COR-L47 (cell line): Measurements from ENCODE around the gene RMND5B.
"Not testable (repeated sequence)": the region's sequence is repeated elsewhere in the genome, so short reads cannot be mapped to it uniquely, and the experiment has no call there.

Source experiments
- DNase-seq: peaks from one replicate; lab custom pipeline; 2025; lab: John Stamatoyannopoulos, UW

RMND5B gene

GRCh38 chr5:178130234-178130575 lies 609 bp upstream of the RMND5B start:
- not testable (repeated sequence) for DNase-seq

DNA sequence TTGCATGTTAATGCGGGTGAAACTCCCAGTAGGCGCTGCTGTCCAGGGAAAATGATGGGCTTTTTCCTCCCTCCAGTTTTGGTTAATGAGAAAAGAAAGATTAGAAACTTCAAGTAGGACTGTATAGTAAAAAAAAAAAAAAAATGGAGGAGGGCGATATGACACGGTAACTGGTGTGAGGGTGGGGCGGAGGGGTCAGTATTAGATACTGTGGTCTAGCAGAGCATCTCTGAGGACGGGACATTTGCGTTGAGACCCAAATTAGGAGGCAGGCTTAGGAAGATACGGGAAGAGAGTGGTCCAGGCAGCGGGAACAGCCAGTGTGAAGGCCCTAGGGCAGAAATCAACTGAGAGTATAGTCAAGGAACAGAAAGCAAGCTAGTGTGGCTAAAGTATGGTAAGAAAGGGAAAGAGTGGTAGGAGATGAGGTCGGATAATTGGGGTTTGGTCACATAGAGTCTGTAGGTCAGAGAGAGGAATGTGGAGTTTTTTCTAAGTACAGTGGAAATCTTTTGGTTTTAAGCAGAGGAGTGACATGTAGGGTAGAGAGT lies 707 bp downstream of the RMND5B start:
- no peak for DNase-seq

GRCh38 chr5:178136990-178137389 lies 6.2 kb downstream of the RMND5B start:
- DNase-seq, result no peak

GRCh38 chr5:178137991-178138390 lies 7.2 kb downstream of the RMND5B start:
- no peak for DNase-seq

DNA sequence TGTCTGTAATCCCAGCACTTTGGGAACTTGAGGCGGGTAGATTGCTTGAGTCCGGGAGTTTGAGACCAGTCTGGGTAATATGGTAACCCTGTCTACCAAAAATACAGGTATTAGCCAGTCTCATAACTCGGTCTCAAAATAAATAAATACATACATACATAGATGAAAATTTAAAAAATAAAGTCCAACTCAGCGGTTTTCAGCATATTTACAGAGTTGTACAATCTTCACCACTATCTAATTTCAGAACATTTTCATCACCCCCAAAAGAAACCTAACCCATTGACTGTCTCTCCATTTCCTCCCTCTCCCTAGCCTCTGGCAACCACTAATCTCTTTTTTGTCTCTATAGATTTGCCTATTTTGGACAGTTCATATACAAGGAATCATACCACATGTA lies 10.7 kb downstream of the RMND5B start:
- no peak for DNase-seq

DNA sequence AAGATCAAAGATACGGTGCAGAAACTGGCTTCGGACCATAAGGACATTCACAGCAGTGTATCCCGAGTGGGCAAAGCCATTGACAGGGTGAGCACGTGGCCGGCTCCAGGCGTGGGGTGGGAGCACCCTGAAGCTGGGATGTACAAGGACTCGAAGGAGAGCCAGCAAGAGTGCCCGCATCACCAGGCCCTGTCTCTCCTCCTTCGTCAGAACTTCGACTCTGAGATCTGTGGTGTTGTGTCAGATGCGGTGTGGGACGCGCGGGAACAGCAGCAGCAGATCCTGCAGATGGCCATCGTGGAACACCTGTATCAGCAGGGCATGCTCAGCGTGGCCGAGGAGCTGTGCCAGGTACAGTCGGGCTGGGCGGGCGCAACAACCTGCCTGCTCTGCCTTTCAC lies 11.8 kb downstream of the RMND5B start:
- DNase-seq, result no peak

DNA sequence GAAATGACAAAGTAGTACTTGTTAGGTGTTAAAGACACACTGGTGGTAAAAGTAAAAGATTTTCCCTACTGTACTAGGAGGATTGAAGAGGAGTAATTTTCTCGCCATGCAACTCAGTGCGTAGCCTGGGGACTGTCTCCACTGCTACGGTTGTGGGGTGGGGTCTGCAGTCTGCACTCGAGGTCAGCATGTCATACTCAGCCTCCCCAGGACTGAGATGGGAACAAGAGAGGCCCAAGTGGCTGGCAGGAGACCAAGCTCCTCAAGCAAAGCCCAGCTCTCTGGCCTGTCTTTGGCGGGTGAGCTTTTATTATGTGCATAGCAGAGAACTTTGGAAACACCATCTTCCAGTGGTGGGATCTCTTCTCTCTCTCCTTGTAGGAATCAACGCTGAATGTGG lies 12.4 kb downstream of the RMND5B start:
- DNase-seq, result no peak

DNA sequence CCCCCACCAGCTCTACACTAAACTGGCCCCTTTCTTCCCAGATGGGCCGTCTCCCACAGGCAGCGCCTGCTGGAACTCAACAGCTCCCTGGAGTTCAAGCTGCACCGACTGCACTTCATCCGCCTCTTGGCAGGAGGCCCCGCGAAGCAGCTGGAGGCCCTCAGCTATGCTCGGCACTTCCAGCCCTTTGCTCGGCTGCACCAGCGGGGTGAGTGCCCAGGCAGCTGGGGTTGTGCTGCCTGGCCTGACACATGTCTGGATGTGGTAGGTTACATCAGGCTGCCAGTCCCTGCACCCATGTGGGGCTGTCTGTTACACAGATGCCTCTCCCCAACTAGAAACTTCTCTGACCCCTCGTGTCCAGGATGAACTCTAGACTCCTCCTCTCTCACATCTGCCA lies 13.1 kb downstream of the RMND5B start:
- DNase-seq, result no peak

GRCh38 chr5:178145965-178146820 lies 15.4 kb downstream of the RMND5B start:
- peak; percentile 73 for DNase-seq

GRCh38 chr5:178147406-178147805 lies 16.6 kb downstream of the RMND5B start:
- no peak for DNase-seq

DNA sequence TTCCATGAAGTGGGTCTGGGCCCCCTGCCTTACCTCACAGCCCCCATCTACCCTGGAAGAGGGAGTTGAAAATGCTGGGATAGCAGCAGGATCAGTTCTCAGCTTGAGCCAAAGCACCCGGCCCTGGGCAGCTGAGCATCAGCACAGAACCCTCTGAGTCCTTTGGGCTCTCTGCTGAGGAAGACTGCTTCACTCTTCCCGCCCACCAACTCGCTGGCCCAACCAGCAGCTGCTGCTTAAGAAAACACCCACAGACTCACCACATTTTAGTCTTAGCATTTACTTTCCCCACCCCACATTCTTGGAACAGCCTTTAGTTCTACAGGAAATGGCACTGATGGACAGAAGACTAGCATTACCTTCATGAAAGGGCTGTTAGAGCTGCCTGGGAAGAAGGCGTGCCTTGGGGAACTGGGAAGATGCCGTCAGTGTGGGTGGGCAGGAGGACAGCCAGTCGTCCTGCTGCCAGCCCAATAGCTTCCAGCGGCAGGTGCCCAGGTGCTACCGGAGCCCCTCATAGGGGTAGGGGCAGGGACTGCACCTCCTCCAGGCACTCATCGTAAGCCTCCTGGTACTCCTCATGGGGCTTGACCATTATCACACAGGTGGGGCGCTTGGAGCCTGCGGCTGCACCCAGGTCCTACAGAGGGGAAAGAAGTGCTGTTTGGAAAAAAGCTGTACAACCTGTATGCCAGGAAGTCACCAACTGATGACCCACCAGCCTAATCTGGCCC lies 18.6 kb downstream of the RMND5B start:
- DNase-seq, result no peak

- DNase-seq, result no peak
Observed at GRCh38 chr5:178150977-178151734, 20.3 kb downstream of the RMND5B start.

- no peak for DNase-seq
Observed at GRCh38 chr5:178152491-178153444, 22.0 kb downstream of the RMND5B start.

DNA sequence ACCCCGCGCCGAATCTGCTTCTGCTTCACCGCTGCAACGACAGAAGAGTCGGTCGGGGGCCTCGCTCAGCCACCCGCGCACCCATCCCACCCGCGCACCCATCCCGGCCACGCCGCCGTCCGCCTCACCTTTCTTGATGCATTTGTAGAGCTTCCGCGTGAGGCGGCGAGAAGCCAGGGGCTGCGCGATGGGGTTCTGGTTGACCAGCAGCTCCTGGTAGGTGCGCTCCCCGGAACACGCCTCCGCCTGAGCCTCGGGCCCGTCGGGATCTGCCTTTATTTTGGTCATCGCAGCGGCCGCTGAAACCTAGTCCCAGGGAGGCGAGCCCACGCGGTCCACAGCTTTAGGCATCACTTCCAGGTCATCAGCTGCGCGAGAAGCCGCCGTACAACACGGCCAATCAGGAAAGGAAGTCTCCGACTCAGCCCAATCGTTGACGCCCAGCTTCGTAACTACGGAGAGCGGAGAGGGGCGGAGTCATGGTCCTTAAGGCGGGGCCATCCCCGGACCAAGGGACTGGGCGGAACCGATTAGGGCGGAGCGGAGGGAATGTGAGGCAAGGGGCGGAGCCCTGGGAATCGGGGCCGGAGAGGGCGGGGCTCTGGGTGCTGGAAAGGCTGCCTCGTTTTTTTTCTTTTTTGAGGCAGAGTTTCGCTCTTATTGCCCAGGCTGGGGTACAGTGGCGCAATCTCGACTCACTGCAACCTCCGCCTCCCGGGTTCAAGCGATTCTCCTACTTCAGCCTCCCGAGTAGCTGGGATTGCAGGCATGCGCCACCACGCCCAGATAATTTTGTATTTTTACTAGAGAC lies 22.9 kb downstream of the RMND5B start, which contains the start of gene NHP2:
NHP2 (minus strand) TSS at position 356 of the 811 bp plus-strand sequence; CDS start at position 288, 68 bp downstream.
- DNase-seq, result peak; percentile 98

GRCh38 chr5:178155065-178155464 lies 24.3 kb downstream of the RMND5B start:
- DNase-seq, result no peak

- DNase-seq, result no peak
Observed at GRCh38 chr5:178160176-178160575, 29.4 kb downstream of the RMND5B start.

DNA sequence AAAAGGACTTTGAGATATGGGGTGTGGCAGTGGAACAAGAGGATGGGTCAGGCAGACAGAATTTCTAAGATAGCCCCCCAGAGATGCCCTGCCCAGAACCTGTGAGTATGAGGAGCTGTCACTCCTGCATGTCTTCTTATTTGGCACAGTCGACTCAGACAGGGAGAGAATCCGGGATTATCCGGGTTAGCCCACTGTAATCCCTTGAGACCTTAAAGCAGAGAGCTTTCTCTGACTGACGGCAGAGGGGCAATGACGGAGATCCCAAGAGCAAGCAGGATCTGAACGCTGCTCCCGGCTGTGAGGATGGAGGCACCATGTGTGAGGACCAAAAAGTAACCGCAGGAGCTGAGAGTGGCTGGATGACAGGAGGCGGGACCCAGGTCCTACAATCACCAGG lies 31.7 kb downstream of the RMND5B start:
- DNase-seq, result no peak

DNA sequence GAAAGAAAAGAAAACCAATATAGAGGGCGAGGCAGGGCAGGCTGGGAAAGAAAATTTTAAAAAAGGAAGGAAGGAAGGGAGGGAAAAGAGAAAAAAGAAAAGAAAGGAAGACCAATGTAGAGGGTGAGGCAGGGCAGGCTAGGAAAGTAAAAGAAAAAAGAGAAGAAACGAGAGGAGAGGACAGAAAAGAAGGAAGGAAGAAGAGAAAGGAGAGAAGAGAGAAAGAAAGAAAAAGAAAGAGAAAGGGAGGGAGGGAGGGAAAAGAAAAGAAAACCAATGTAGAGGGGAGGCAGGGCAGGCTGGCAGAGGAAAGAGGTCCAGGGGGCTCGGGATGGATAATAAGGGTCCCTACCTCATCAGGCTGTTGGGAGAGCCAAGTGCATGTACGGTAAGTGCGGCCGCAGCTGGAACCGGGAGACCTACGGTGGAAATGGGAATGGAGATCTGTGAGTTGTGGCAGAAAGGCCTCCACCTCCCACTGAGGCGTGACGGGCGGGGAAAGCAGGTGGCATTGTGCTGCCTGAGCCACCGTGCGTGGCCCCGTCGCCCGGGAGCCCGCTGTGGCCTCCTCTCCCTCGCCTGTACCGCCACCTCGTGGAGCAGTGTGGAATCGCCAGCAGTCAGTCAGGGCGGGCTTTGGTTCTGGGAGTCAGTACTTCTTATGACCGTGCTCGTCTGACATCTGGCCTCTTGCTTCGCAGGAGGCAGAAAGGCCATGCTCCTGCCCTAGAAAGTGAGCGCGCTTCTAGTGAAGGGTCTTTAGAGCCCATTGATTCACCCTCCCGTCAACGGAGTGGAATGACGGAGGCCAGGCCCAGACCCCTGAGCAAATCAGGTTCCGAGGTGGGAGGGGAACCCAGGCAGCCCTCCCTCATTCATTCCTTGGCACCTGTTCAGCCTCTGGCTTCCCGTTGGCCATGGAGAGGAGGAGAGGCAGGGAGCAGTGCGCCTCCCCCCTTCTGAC lies 33.2 kb downstream of the RMND5B start:
- DNase-seq, result peak; percentile 89

- no peak for DNase-seq
Observed at GRCh38 chr5:178165581-178165980, 34.8 kb downstream of the RMND5B start.
